ENCODE data around the gene GLRX5. TPM values are rescaled to one million over a fixed set of nuclear protein-coding genes. Genes with fewer than 3 reads are reported as not detected.

The GLRX5 gene
- total RNA-seq, 1 experiment from 2014 or later, result 67.8 TPM

DNA sequence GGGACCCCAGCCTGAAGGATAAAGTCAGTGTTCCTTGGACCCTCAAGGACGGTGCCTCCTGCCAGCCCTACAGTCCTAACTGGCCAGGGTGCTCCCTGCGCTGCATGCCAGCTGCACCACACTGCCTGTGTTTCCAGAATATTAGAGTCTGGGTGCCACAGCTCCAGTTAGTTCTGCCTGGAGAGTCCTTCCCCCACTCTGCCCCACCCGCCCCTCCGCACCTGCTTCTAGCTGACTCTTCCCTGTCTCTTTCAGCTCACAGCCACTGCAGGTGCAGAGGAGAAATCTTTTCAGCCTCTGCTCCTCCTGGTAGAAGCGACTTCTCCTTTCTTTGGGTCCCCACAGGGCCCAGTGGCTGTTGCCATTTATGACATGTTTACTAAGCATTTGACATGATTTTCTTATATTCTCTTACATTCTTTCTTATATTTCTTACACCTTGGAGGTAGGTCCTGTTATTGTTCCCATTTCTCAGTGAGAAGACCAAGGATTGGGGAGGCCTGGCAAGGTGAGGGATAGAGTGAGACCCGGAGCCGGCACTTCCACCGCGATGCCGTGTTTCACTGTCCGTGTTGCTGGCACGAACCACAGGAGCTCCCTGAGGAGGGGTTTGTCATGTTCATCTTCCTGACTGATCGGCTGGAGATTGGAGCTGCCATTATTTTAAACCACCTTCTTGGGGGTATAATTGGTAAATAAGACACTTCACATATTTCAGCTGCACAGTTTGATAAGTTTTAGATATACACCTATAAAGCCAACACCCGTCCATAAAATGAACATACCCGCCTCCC is 47.8 kb upstream of the GLRX5 start:
- Mint-ChIP-seq H3K36me3 (ENCODE audit: insufficient read depth, unreplicated experiment) (peaks cover 10% of the 10 kb centered on the region), H3K4me1 (ENCODE audit: low read depth, unreplicated experiment) (peaks cover 65% of the 10 kb centered on the region), H3K9me3 (ENCODE audit: unreplicated experiment) (no peaks in the 10 kb centered on the region), H3K27ac (ENCODE audit: unreplicated experiment) (peak overlapping the region; percentile 63), H3K27me3 (ENCODE audit: insufficient read depth, unreplicated experiment) (no peaks in the 10 kb centered on the region), H3K4me3 (ENCODE audit: unreplicated experiment) (no peak overlapping the region)
- Histone ChIP-seq H3K36me3 (ENCODE audit: control insufficient read depth, insufficient read depth, low read length) (no peaks in the 10 kb centered on the region; the same call in 1 of the 2 replicates), H3K27me3 (replicated peaks; ENCODE audit: control insufficient read depth, insufficient read depth, low read length) (no peaks in the 10 kb centered on the region), H3K9me3 (no peaks in the 10 kb centered on the region; the same call in 1 of the 2 replicates), H3K4me1 (peaks cover 68% of the 10 kb centered on the region), H3K4me3 (ENCODE audit: low read depth, low read length) (no peak overlapping the region)
- ChIA-PET CTCF (no interaction called here), POLR2A (no interaction called here)
- no TSS peak for BruUV-seq (replicated peaks)
- no peak for DNase-seq
- TF ChIP-seq, protein P1, sequence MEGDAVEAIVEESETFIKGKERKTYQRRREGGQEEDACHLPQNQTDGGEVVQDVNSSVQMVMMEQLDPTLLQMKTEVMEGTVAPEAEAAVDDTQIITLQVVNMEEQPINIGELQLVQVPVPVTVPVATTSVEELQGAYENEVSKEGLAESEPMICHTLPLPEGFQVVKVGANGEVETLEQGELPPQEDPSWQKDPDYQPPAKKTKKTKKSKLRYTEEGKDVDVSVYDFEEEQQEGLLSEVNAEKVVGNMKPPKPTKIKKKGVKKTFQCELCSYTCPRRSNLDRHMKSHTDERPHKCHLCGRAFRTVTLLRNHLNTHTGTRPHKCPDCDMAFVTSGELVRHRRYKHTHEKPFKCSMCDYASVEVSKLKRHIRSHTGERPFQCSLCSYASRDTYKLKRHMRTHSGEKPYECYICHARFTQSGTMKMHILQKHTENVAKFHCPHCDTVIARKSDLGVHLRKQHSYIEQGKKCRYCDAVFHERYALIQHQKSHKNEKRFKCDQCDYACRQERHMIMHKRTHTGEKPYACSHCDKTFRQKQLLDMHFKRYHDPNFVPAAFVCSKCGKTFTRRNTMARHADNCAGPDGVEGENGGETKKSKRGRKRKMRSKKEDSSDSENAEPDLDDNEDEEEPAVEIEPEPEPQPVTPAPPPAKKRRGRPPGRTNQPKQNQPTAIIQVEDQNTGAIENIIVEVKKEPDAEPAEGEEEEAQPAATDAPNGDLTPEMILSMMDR (IDR thresholded peaks at IDR 0.05; ENCODE audit: insufficient read depth in 1 of 2, low read depth in 1 of 2, low read length in 1 of 2, severe bottlenecking in 1 of 2, unreplicated experiment in 1 of 2), result no peak
- intact Hi-C loops (cut with micrococcal nuclease; ENCODE audit: unreplicated experiment), result no loop called here

DNA sequence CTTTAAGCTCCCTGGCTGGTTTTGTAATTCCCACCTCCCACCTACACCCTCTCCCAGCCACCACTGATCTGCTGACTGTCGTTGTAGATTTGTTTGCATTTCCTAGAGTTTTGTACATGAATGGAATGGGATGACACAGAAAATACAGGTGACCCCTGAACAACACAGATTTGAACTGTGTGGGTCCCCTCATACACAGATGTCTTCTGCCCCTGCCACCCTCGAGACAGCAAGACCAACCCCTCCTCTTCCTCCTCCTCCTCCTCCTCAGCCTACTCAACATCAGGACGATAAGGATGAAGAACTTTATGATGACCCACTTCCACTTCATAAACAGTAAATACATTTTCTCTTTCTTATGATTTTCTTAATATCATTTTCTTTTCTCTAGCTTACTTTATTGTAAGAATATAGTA is 47.2 kb upstream of the GLRX5 start:
- Mint-ChIP-seq H3K27me3 (ENCODE audit: insufficient read depth, unreplicated experiment) (no peaks in the 10 kb centered on the region), H3K36me3 (ENCODE audit: insufficient read depth, unreplicated experiment) (peaks cover 10% of the 10 kb centered on the region), H3K4me1 (ENCODE audit: low read depth, unreplicated experiment) (peaks cover 65% of the 10 kb centered on the region), H3K9me3 (ENCODE audit: unreplicated experiment) (no peaks in the 10 kb centered on the region), H3K4me3 (ENCODE audit: unreplicated experiment) (no peak overlapping the region), H3K27ac (ENCODE audit: unreplicated experiment) (no peak overlapping the region)
- H3K27me3 ChIP-seq (replicated peaks; ENCODE audit: control insufficient read depth, insufficient read depth, low read length), result no peaks in the 10 kb centered on the region
- no peak overlapping the region for H3K4me3 ChIP-seq (ENCODE audit: low read depth, low read length)
- peaks cover 68% of the 10 kb centered on the region for H3K4me1 ChIP-seq
- intact Hi-C loops (cut with micrococcal nuclease; ENCODE audit: unreplicated experiment), result no loop called here
- ChIA-PET POLR2A (no interaction called here), CTCF (no interaction called here)
- DNase-seq, result no peak
- H3K9me3 ChIP-seq, result no peaks in the 10 kb centered on the region; the same call in 1 of the 2 replicates
- BruUV-seq (replicated peaks), result no TSS peak
- TF ChIP-seq, protein P1 (IDR thresholded peaks at IDR 0.05; ENCODE audit: insufficient read depth in 1 of 2, low read depth in 1 of 2, low read length in 1 of 2, severe bottlenecking in 1 of 2, unreplicated experiment in 1 of 2), result no peak
- no peaks in the 10 kb centered on the region; the same call in 1 of the 2 replicates for H3K36me3 ChIP-seq (ENCODE audit: control insufficient read depth, insufficient read depth, low read length)

DNA sequence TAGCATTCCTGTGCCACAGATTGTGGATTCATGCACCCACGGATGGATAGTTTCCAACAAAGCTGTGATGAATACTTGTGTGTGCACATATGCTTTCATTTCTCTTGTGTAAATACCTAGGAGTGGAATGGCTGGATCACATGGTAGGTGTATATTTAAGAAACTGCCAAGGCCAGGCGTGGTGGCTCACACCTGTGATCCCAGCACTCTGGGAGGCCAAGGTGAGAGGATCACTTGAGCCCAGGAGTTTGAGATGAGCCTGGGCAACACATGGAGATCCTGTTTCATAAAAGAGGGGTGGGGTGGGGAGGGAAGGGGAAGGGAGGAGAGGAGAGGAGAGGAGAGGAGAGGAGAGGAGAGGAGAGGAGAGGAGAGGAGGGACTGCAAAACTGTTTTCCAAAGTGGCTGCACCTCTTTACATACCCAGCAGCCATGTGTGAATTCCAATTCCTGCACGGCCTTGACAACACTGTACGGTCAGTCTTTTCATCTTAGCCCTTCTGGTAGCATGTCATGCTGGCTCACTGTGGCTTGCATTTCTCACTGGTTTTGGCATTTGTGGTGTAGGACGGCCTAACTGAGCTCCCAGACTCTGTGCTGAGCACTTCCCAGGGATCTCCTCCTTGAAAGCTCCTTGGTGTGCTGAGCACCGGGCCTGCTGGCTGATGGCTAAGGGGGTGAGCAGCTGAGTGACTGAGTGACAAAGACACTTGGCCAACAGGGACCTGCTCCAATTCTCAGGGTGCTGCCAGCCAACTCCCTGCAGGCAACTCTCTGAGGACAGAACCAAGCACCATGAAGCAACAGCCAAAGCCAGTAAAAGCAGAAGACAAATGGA is 46.3 kb upstream of the GLRX5 start:
- H3K27me3 Mint-ChIP-seq (ENCODE audit: insufficient read depth, unreplicated experiment), result no peaks in the 10 kb centered on the region
- TF ChIP-seq, protein P1 (IDR thresholded peaks at IDR 0.05; ENCODE audit: insufficient read depth in 1 of 2, low read depth in 1 of 2, low read length in 1 of 2, severe bottlenecking in 1 of 2, unreplicated experiment in 1 of 2), result no peak
- no peak overlapping the region for H3K4me3 Mint-ChIP-seq (ENCODE audit: unreplicated experiment)
- peaks cover 65% of the 10 kb centered on the region for H3K4me1 ChIP-seq
- H3K27ac Mint-ChIP-seq (ENCODE audit: unreplicated experiment), result no peak overlapping the region
- H3K9me3 ChIP-seq, result no peaks in the 10 kb centered on the region; the same call in 1 of the 2 replicates
- H3K36me3 ChIP-seq (ENCODE audit: control insufficient read depth, insufficient read depth, low read length), result no peaks in the 10 kb centered on the region; the same call in 1 of the 2 replicates
- BruUV-seq (replicated peaks), result no TSS peak
- CTCF ChIA-PET, result no interaction called here
- intact Hi-C loops (cut with micrococcal nuclease; ENCODE audit: unreplicated experiment), result no loop called here
- H3K9me3 Mint-ChIP-seq (ENCODE audit: unreplicated experiment), result no peaks in the 10 kb centered on the region
- H3K4me3 ChIP-seq (ENCODE audit: low read depth, low read length), result no peak overlapping the region
- no peaks in the 10 kb centered on the region for H3K27me3 ChIP-seq (replicated peaks; ENCODE audit: control insufficient read depth, insufficient read depth, low read length)
- peaks cover 58% of the 10 kb centered on the region for H3K4me1 Mint-ChIP-seq (ENCODE audit: low read depth, unreplicated experiment)
- POLR2A ChIA-PET, result no interaction called here
- peaks cover 10% of the 10 kb centered on the region for H3K36me3 Mint-ChIP-seq (ENCODE audit: insufficient read depth, unreplicated experiment)
- DNase-seq, result no peak
